ENCODE results near the gene XPO5.

DNA sequence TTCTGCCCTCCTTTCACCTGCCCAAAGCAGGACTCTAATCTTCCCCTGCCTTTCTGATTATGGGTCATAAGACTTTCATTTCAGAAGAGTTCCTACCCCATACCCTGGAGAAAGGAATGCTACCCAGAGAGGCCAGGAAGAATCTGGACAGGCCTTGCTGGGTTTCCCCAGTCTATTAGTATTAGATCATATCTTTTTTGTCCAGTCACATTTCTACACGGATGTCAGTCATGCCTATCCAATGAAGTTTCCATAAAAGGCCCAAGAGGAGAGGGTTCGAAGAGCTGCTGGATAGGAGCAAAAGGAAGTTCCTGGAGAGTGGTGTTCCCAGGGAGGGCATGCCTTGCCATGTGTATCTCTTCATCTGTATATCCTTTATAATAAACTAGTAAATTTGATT, 3.3 kb upstream of the XPO5 start:
- TF ChIP-seq, protein P1, sequence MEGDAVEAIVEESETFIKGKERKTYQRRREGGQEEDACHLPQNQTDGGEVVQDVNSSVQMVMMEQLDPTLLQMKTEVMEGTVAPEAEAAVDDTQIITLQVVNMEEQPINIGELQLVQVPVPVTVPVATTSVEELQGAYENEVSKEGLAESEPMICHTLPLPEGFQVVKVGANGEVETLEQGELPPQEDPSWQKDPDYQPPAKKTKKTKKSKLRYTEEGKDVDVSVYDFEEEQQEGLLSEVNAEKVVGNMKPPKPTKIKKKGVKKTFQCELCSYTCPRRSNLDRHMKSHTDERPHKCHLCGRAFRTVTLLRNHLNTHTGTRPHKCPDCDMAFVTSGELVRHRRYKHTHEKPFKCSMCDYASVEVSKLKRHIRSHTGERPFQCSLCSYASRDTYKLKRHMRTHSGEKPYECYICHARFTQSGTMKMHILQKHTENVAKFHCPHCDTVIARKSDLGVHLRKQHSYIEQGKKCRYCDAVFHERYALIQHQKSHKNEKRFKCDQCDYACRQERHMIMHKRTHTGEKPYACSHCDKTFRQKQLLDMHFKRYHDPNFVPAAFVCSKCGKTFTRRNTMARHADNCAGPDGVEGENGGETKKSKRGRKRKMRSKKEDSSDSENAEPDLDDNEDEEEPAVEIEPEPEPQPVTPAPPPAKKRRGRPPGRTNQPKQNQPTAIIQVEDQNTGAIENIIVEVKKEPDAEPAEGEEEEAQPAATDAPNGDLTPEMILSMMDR (IDR thresholded peaks at IDR 0.05; ENCODE audit: poor library complexity, severe bottlenecking), result no peak
- TF ChIP-seq, protein P2, sequence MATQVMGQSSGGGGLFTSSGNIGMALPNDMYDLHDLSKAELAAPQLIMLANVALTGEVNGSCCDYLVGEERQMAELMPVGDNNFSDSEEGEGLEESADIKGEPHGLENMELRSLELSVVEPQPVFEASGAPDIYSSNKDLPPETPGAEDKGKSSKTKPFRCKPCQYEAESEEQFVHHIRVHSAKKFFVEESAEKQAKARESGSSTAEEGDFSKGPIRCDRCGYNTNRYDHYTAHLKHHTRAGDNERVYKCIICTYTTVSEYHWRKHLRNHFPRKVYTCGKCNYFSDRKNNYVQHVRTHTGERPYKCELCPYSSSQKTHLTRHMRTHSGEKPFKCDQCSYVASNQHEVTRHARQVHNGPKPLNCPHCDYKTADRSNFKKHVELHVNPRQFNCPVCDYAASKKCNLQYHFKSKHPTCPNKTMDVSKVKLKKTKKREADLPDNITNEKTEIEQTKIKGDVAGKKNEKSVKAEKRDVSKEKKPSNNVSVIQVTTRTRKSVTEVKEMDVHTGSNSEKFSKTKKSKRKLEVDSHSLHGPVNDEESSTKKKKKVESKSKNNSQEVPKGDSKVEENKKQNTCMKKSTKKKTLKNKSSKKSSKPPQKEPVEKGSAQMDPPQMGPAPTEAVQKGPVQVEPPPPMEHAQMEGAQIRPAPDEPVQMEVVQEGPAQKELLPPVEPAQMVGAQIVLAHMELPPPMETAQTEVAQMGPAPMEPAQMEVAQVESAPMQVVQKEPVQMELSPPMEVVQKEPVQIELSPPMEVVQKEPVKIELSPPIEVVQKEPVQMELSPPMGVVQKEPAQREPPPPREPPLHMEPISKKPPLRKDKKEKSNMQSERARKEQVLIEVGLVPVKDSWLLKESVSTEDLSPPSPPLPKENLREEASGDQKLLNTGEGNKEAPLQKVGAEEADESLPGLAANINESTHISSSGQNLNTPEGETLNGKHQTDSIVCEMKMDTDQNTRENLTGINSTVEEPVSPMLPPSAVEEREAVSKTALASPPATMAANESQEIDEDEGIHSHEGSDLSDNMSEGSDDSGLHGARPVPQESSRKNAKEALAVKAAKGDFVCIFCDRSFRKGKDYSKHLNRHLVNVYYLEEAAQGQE (IDR thresholded peaks at IDR 0.05; ENCODE audit: borderline replicate concordance), result no peak
- TF ChIP-seq POLR2AphosphoS5 (IDR thresholded peaks at IDR 0.05) (no peak), TAF1 (IDR thresholded peaks at IDR 0.05; ENCODE audit: low read depth) (no peak), EZH2 (IDR thresholded peaks at IDR 0.05; ENCODE audit: borderline replicate concordance, insufficient read depth, low read length, poor library complexity, severe bottlenecking) (no peak), RAD21 (conservative IDR thresholded peaks at IDR 0.05) (no peak)
